IMR-90 (cell line): ENCODE measurements around the gene OR10K1. TPM values are rescaled to one million over a fixed set of nuclear protein-coding genes. Genes with fewer than 3 reads are reported as not detected.

ENCODE experiments used
- ATAC-seq: fragments of 200-7000 bp; cut with Tn5 transposase; 2 replicates; pipeline ENCODE4 v1.9.1; 2020; ENCODE audit warnings: low read depth, mild to moderate bottlenecking, moderate library complexity
- BruUV-seq: library from RNA; stranded (reverse); fragments of 400-500 nt; replicated peaks from 2 replicates; lab custom pipeline; 2021; lab: Mats Ljungman, UMichigan
- CTCF ChIA-PET: fragments of 300-600 bp; formaldehyde crosslinking; extraction: SDS; loops from one replicate; lab custom pipeline; 2021; ENCODE audit warnings: antibody characterized with exemption; lab: Yijun Ruan, JAX
- POLR2A ChIA-PET: fragments of 300-600 bp; sonication (Branson Sonifier 250); formaldehyde crosslinking; loops from one replicate; lab custom pipeline; 2022; ENCODE audit warnings: antibody characterized with exemption; ENCODE audit not compliant: unreplicated experiment; lab: Charles Lee
- DNase-seq: peaks from one replicate; pipeline ENCODE4 v3.0.0; 2013
- H2AFZ ChIP-seq: replicated peaks from 2 replicates; pipeline ENCODE3; 2013; ENCODE audit warnings: low read length, mild to moderate bottlenecking; ENCODE audit not compliant: poor library complexity
- H2AK5ac ChIP-seq: 2 replicates; pipeline ENCODE4 v1.6.1; 2013; ENCODE audit warnings: low read depth, low read length, inconsistent platforms
- H2AK9ac ChIP-seq: replicated peaks from 2 replicates; pipeline ENCODE3; 2013; ENCODE audit warnings: mild to moderate bottlenecking, low read depth, low read length, moderate library complexity; ENCODE audit not compliant: poor library complexity
- H2BK120ac ChIP-seq: 2 replicates; pipeline ENCODE4 v1.6.1; 2013; ENCODE audit warnings: low read depth, low read length, inconsistent platforms
- H2BK15ac ChIP-seq: 3 replicates; pipeline ENCODE4 v1.6.1; 2013; ENCODE audit warnings: low read depth, low read length, inconsistent platforms
- H2BK20ac ChIP-seq: 2 replicates; pipeline ENCODE4 v1.6.1; 2013; ENCODE audit warnings: low read depth, mild to moderate bottlenecking, inconsistent platforms, low read length, moderate library complexity
- H2BK5ac ChIP-seq: 2 replicates; pipeline ENCODE4 v1.6.1; 2013; ENCODE audit warnings: mild to moderate bottlenecking, low read depth, low read length, inconsistent platforms; ENCODE audit not compliant: poor library complexity, severe bottlenecking
- H3K14ac ChIP-seq: replicated peaks from 2 replicates; pipeline ENCODE4 v1.6.1; 2013; ENCODE audit warnings: low read depth, low read length, inconsistent platforms
- H3K18ac ChIP-seq: 2 replicates; pipeline ENCODE4 v1.6.1; 2013; ENCODE audit warnings: low read depth, low read length, control low read depth
- H3K23ac ChIP-seq: 2 replicates; pipeline ENCODE4 v1.6.1; 2013; ENCODE audit warnings: low read depth, low read length, inconsistent platforms
- H3K27ac ChIP-seq: 2 replicates; pipeline ENCODE4 v1.5.1; 2013; ENCODE audit warnings: mild to moderate bottlenecking, control low read depth, low read length; ENCODE audit not compliant: insufficient read depth
- H3K27me3 ChIP-seq: 2 replicates; pipeline ENCODE4 v1.6.1; 2013; ENCODE audit warnings: low read length; ENCODE audit not compliant: control insufficient read depth, insufficient read depth
- H3K36me3 ChIP-seq: 2 replicates; pipeline ENCODE4 v1.6.1; 2013; ENCODE audit warnings: low read length, mixed read lengths; ENCODE audit not compliant: control insufficient read depth, insufficient read depth
- H3K4ac ChIP-seq: 2 replicates; pipeline ENCODE4 v1.6.1; 2013; ENCODE audit warnings: low read depth, low read length, inconsistent platforms
- H3K4me1 ChIP-seq: 2 replicates; pipeline ENCODE4 v1.6.1; 2013; ENCODE audit warnings: low read length, mixed read lengths; ENCODE audit not compliant: control insufficient read depth, insufficient read depth
- H3K4me2 ChIP-seq: 2 replicates; pipeline ENCODE4 v1.6.1; 2013; ENCODE audit warnings: low read depth, mild to moderate bottlenecking, control low read depth, low read length, moderate library complexity
- H3K4me3 ChIP-seq: 2 replicates; pipeline ENCODE4 v1.5.1; 2013; ENCODE audit warnings: low read depth, mild to moderate bottlenecking, control low read depth, low read length, moderate library complexity; ENCODE audit not compliant: insufficient read depth
- H3K56ac ChIP-seq: 2 replicates; pipeline ENCODE4 v1.6.1; 2013; ENCODE audit warnings: low read length, inconsistent platforms; ENCODE audit not compliant: insufficient read depth; ENCODE audit errors: extremely low read depth
- H3K79me1 ChIP-seq, 2 experiments: 2 replicates each; pipeline ENCODE4 v1.6.1; 2013; ENCODE audit warnings: low read length in 2 of 2, inconsistent platforms in 1 of 2, low read depth in 1 of 2
- H3K9ac ChIP-seq: 2 replicates; pipeline ENCODE4 v1.6.1; 2013; ENCODE audit warnings: low read depth, low read length, control low read depth
- H3K9me1 ChIP-seq: 2 replicates; pipeline ENCODE4 v1.6.1; 2013; ENCODE audit warnings: low read length, inconsistent platforms; ENCODE audit not compliant: insufficient read depth
- H3K9me3 ChIP-seq: 2 replicates; pipeline ENCODE4 v1.6.1; 2013; ENCODE audit warnings: low read length; ENCODE audit not compliant: control insufficient read depth, insufficient read depth
- H4K20me1 ChIP-seq: 2 replicates; pipeline ENCODE4 v1.6.1; 2013; ENCODE audit warnings: low read length, inconsistent platforms; ENCODE audit not compliant: insufficient read depth
- H4K5ac ChIP-seq: 2 replicates; pipeline ENCODE4 v1.6.1; 2013; ENCODE audit warnings: mild to moderate bottlenecking, low read depth, low read length, control low read depth
- H4K8ac ChIP-seq, 2 experiments: 2 replicates each; pipeline ENCODE4 v1.6.1; 2013; ENCODE audit warnings: low read depth in 2 of 2, low read length in 2 of 2, control low read depth in 1 of 2, inconsistent platforms in 1 of 2
- H4K91ac ChIP-seq: 2 replicates; pipeline ENCODE4 v1.6.1; 2013; ENCODE audit warnings: low read depth, low read length, inconsistent platforms; ENCODE audit not compliant: insufficient read depth
- CHD1 ChIP-seq: IDR thresholded peaks from 2 replicates; pipeline ENCODE4 v1.6.1; 2012; ENCODE audit warnings: low read depth, low read length, improper control_type of control experiment
- FOS ChIP-seq: fragments of 150-350 bp; IDR thresholded peaks from 2 replicates; pipeline ENCODE4 v1.6.1; 2016; ENCODE audit warnings: low read depth, low read length
- RCOR1 ChIP-seq: IDR thresholded peaks from 2 replicates; pipeline ENCODE4 v1.6.1; 2012; ENCODE audit warnings: mild to moderate bottlenecking, low read length, improper control_type of control experiment; ENCODE audit not compliant: insufficient replicate concordance
- WGBS, 2 experiments: methylation state at CpG; one replicate each; pipeline versions ENCODE4 v1.1.5 to v1.1.7; 2013; ENCODE audit warnings: missing lambda C conversion rate in 2 of 2; ENCODE audit not compliant: insufficient read length in 1 of 2; ENCODE audit errors: extremely low coverage in 2 of 2; 5-methylcytosine and 5-hydroxymethylcytosine counted together
- dilution Hi-C: fragments of 300-500 bp; cut with HindIII; formaldehyde crosslinking; loops from one replicate; pipeline ENCODE4 v1.14.3; 2018; ENCODE audit warnings: low sequenced_read_pairs; ENCODE audit not compliant: unreplicated experiment
- in situ Hi-C: fragments of 300-500 bp; cut with MboI; formaldehyde crosslinking; loops from 3 replicates; pipeline ENCODE4 v1.14.3; 2019; ENCODE audit warnings: low sequenced_read_pairs, inconsistent platforms, mixed read lengths
- intact Hi-C: fragments of 100-400 bp; cut with micrococcal nuclease; formaldehyde crosslinking; loops from 2 replicates; pipeline ENCODE4 v1.10.0; 2022
- polyA plus RNA-seq, 3 experiments: library from polyadenylated mRNA; depleted of rRNA; stranded (reverse); fragments of >200 nt; gene quantifications; 2 replicates each; pipeline ENCODE4 v1.2.3, GENCODE V29; 2012; ENCODE audit warnings: low replicate concordance in 1 of 3
- total RNA-seq: library from RNA; depleted of rRNA; stranded (reverse); fragments of >200 nt; gene quantifications from 2 replicates; pipeline ENCODE4 v1.2.3, GENCODE V29; 2012

OR10K1 gene
- total and polyA plus RNA-seq, 2 of the 4 experiments (the other 2 are of a cell fraction): not detected

- H3K27me3 ChIP-seq: no peaks in the 10 kb centered on the region
- H2BK120ac ChIP-seq: no peak overlapping the region
- H2BK20ac ChIP-seq: no peak overlapping the region
- H3K79me1 ChIP-seq: no peaks in the 10 kb centered on the region
- H2BK15ac ChIP-seq: no peak overlapping the region
- H2AK5ac ChIP-seq: no peak overlapping the region
- dilution Hi-C loops: no loop called here
- H3K4me1 ChIP-seq: no peaks in the 10 kb centered on the region
- no peak overlapping the region for H3K9ac ChIP-seq
- no TSS peak for BruUV-seq
- H4K20me1 ChIP-seq: no peaks in the 10 kb centered on the region
- no peak overlapping the region for H4K8ac ChIP-seq
- no peak overlapping the region for H2BK5ac ChIP-seq
- ChIA-PET CTCF (no interaction called here), POLR2A (no interaction called here)
- no peak overlapping the region for H3K27ac ChIP-seq
- no peak overlapping the region for H2AK9ac ChIP-seq
- DNase-seq (no peak), ATAC-seq (no peak)
- in situ Hi-C loops: no loop called here
- no peak overlapping the region for H3K4me2 ChIP-seq
- H2AFZ ChIP-seq: no peak overlapping the region
- H3K4ac ChIP-seq: no peak overlapping the region
- H3K56ac ChIP-seq: no peak overlapping the region
- no peaks in the 10 kb centered on the region for H3K9me3 ChIP-seq
- no peak overlapping the region for H4K91ac ChIP-seq
- no peak overlapping the region for H3K4me3 ChIP-seq
- H3K18ac ChIP-seq: no peak overlapping the region
- WGBS, 2 experiments: no CpG with 5 or more reads among the region's 3 CpGs
- H3K36me3 ChIP-seq: no peaks in the 10 kb centered on the region
- no peak overlapping the region for H3K23ac ChIP-seq
- TF ChIP-seq RCOR1 (no peak), FOS (no peak), CHD1 (no peak)
- H3K14ac ChIP-seq: no peak overlapping the region
- no peaks in the 10 kb centered on the region for H3K9me1 ChIP-seq
- H4K5ac ChIP-seq: no peak overlapping the region
- intact Hi-C loops: no loop called here
These were observed 31.4 kb downstream of the OR10K1 start for GRCh38 chr1:158493054-158493453.
